ENCODE results near the gene PEAK1. TPM values are rescaled to one million over a fixed set of nuclear protein-coding genes. Genes with fewer than 3 reads are reported as not detected.

Gene PEAK1
- total and polyA plus RNA-seq, 10 of the 15 experiments (the other 5 are each of a cell fraction or from before 2014, with no cell fraction given): 0.62 to 24.2 (median 11.2) TPM

GRCh38 chr15:77440378-77440999, 20.6 kb upstream of the PEAK1 start (continued):
- no peak for TF ChIP-seq HSF1 (IDR thresholded peaks at IDR 0.05; ENCODE audit: low read depth, low read length)
- peak; percentile 33; the same call in 1 of the 2 replicates for TF ChIP-seq NR2F1 (conservative IDR thresholded peaks at IDR 0.05)
- peak; percentile 51; the same call in 1 of the 2 replicates for TF ChIP-seq CREM (IDR thresholded peaks at IDR 0.05; ENCODE audit: low read depth)
- TF ChIP-seq RUNX3 (IDR thresholded peaks at IDR 0.05; ENCODE audit: low read length): peak; percentile 99
- TF ChIP-seq MLLT1 (IDR thresholded peaks at IDR 0.05): 0 out of 2 replicates have a peak, but pooled peaks have one; percentile 56
- peak; percentile 94 for TF ChIP-seq MEF2A (IDR thresholded peaks at IDR 0.05; ENCODE audit: insufficient read depth, low read depth, low read length)
- peak; percentile 43; the same call in 1 of the 2 replicates for TF ChIP-seq PKNOX1 (IDR thresholded peaks at IDR 0.05)
- peak; percentile 63 to 73 for TF ChIP-seq EP300 (IDR thresholded peaks at IDR 0.05; ENCODE audit: borderline replicate concordance in 1 of 2, control insufficient read depth in 1 of 2, low read depth in 2 of 2, low read length in 2 of 2)
- peak; percentile 45; the same call in 1 of the 2 replicates for TF ChIP-seq DPF2 (IDR thresholded peaks at IDR 0.05)
- 0 out of 2 replicates have a peak, but pooled peaks have one; percentile 9 for TF ChIP-seq PAX5 (IDR thresholded peaks at IDR 0.05; ENCODE audit: borderline replicate concordance, low read depth, low read length)
- TF ChIP-seq IKZF2 (IDR thresholded peaks at IDR 0.05): peak; percentile 44 to 66; a peak in 2 of 4 replicates
- TF ChIP-seq JUNB (IDR thresholded peaks at IDR 0.05): peak; percentile 74
- no peak for TF ChIP-seq YY1 (IDR thresholded peaks at IDR 0.05; ENCODE audit: low read depth, low read length)
- no peak for TF ChIP-seq USF2 (IDR thresholded peaks at IDR 0.05; ENCODE audit: borderline replicate concordance, low read depth, low read length)
- peak; percentile 85 for TF ChIP-seq MTA2 (IDR thresholded peaks at IDR 0.05; ENCODE audit: low read depth)
- TF ChIP-seq BCL11A (IDR thresholded peaks at IDR 0.05; ENCODE audit: low read depth, low read length): peak; percentile 64; the same call in 1 of the 2 replicates
- peak; percentile 21; the same call in 1 of the 3 replicates for TF ChIP-seq POU2F2 (IDR thresholded peaks at IDR 0.05; ENCODE audit: borderline replicate concordance, low read depth, low read length)
- peak; percentile 24; the same call in 1 of the 2 replicates for TF ChIP-seq IKZF1 (conservative IDR thresholded peaks at IDR 0.05)
- peak; percentile 81 for TF ChIP-seq NFIC (IDR thresholded peaks at IDR 0.05; ENCODE audit: low read depth, low read length)
- no peak for TF ChIP-seq SMAD1 (IDR thresholded peaks at IDR 0.05; ENCODE audit: low read depth, partially characterized antibody)
- TF ChIP-seq ETV6 (conservative IDR thresholded peaks at IDR 0.05 in 1 of 2, IDR thresholded peaks at IDR 0.05 in 1 of 2; ENCODE audit: borderline replicate concordance in 1 of 2, low read depth in 1 of 2): peak in 1 of 2 experiments; percentile 38; a peak in 1 of 4 replicates
- no peak for TF ChIP-seq IRF4 (IDR thresholded peaks at IDR 0.05; ENCODE audit: low read depth, low read length)
- no peak for TF ChIP-seq TCF12 (IDR thresholded peaks at IDR 0.05; ENCODE audit: low read depth, low read length)
- no peak for TF ChIP-seq CBX3 (IDR thresholded peaks at IDR 0.05; ENCODE audit: borderline replicate concordance, low read depth)
- TF ChIP-seq POLR2AphosphoS5 (IDR thresholded peaks at IDR 0.05; ENCODE audit: low read length): no peak
- peak; percentile 67 for TF ChIP-seq NFYB (IDR thresholded peaks at IDR 0.05; ENCODE audit: insufficient read depth, low read depth, low read length)
- peak; percentile 41; the same call in 1 of the 2 replicates for TF ChIP-seq MTA3 (IDR thresholded peaks at IDR 0.05; ENCODE audit: borderline replicate concordance, low read length)

Data from GM12878 (cell line).